H9 (cell line): ENCODE data around the gene PLP2. TPM values are rescaled to one million over a fixed set of nuclear protein-coding genes. Genes with fewer than 3 reads are reported as not detected.

Experiments
- DNase-seq: peaks from one replicate; pipeline ENCODE4 v3.0.0-alpha.2; 2017
- H2AFZ ChIP-seq: one replicate; pipeline ENCODE4 v1.6.1; 2013; ENCODE audit warnings: mild to moderate bottlenecking, low read length, control low read depth, moderate library complexity
- H2AK5ac ChIP-seq: 2 replicates; pipeline ENCODE4 v1.6.1; 2013; ENCODE audit warnings: low read length, control low read depth, mixed read lengths; ENCODE audit not compliant: insufficient read length
- H2BK120ac ChIP-seq: one replicate; pipeline ENCODE4 v1.6.1; 2013; ENCODE audit warnings: low read depth, mild to moderate bottlenecking, low read length, control low read depth, inconsistent platforms; ENCODE audit not compliant: poor library complexity, severe bottlenecking
- H2BK12ac ChIP-seq: 2 replicates; pipeline ENCODE4 v1.6.1; 2013; ENCODE audit warnings: low read length, control low read depth, mixed read lengths, low read depth; ENCODE audit not compliant: insufficient read length
- H2BK15ac ChIP-seq: 2 replicates; pipeline ENCODE4 v1.6.1; 2013; ENCODE audit warnings: low read depth, low read length, control low read depth
- H2BK20ac ChIP-seq: one replicate; pipeline ENCODE4 v1.6.1; 2013; ENCODE audit warnings: low read depth, mild to moderate bottlenecking, low read length, control low read depth, inconsistent platforms; ENCODE audit not compliant: poor library complexity, severe bottlenecking
- H2BK5ac ChIP-seq: 2 replicates; pipeline ENCODE4 v1.6.1; 2013; ENCODE audit warnings: low read length, control low read depth, mixed read lengths; ENCODE audit not compliant: insufficient read length
- H3K14ac ChIP-seq: 2 replicates; pipeline ENCODE4 v1.6.1; 2013; ENCODE audit warnings: low read length, control low read depth; ENCODE audit not compliant: insufficient read depth
- H3K18ac ChIP-seq: 2 replicates; pipeline ENCODE4 v1.6.1; 2013; ENCODE audit warnings: low read depth, mild to moderate bottlenecking, mixed read lengths, low read length, control low read depth; ENCODE audit not compliant: insufficient read length
- H3K23ac ChIP-seq: 2 replicates; pipeline ENCODE4 v1.6.1; 2013; ENCODE audit warnings: low read length, control low read depth, mixed read lengths, low read depth; ENCODE audit not compliant: insufficient read length
- H3K23me2 ChIP-seq: 2 replicates; pipeline ENCODE4 v1.6.1; 2013; ENCODE audit warnings: low read depth, mild to moderate bottlenecking, mixed read lengths, low read length, control low read depth; ENCODE audit not compliant: insufficient read length, poor library complexity, severe bottlenecking
- H3K27ac ChIP-seq: 2 replicates; pipeline ENCODE4 v1.5.1; 2013; ENCODE audit warnings: low read length, control low read depth, mixed read lengths, low read depth; ENCODE audit not compliant: insufficient read length
- H3K27me3 ChIP-seq: 2 replicates; pipeline ENCODE4 v1.6.1; 2013; ENCODE audit warnings: low read length, control low read depth, inconsistent platforms; ENCODE audit not compliant: insufficient read depth
- H3K4ac ChIP-seq: 2 replicates; pipeline ENCODE4 v1.6.1; 2013; ENCODE audit warnings: low read depth, mild to moderate bottlenecking, control low read depth, inconsistent platforms, low read length, moderate library complexity
- H3K4me1 ChIP-seq: 2 replicates; pipeline ENCODE4 v1.6.1; 2013; ENCODE audit warnings: low read length, control low read depth, inconsistent platforms; ENCODE audit not compliant: insufficient read depth
- H3K4me2 ChIP-seq: 2 replicates; pipeline ENCODE4 v1.6.1; 2013; ENCODE audit warnings: low read length, control low read depth, mixed read lengths; ENCODE audit not compliant: insufficient read length, insufficient read depth
- H3K56ac ChIP-seq: 2 replicates; pipeline ENCODE4 v1.6.1; 2013; ENCODE audit warnings: low read depth, mild to moderate bottlenecking, mixed read lengths, low read length, control low read depth; ENCODE audit not compliant: insufficient read length
- H3K79me1 ChIP-seq: 2 replicates; pipeline ENCODE4 v1.6.1; 2013; ENCODE audit warnings: low read depth, mild to moderate bottlenecking, moderate library complexity, low read length, control low read depth, inconsistent platforms; ENCODE audit not compliant: insufficient read depth, poor library complexity, severe bottlenecking
- H3K79me2 ChIP-seq: 2 replicates; pipeline ENCODE4 v1.6.1; 2013; ENCODE audit warnings: low read length, control low read depth, inconsistent platforms; ENCODE audit not compliant: insufficient read depth
- H3K9ac ChIP-seq: 2 replicates; pipeline ENCODE4 v1.6.1; 2013; ENCODE audit warnings: low read length, control low read depth, mixed read lengths; ENCODE audit not compliant: insufficient read length; ENCODE audit errors: extremely low read depth
- H3K9me3 ChIP-seq: one replicate; pipeline ENCODE4 v1.6.1; 2013; ENCODE audit warnings: low read depth, low read length, inconsistent platforms; ENCODE audit not compliant: control insufficient read depth
- H3T11ph ChIP-seq: one replicate; pipeline ENCODE4 v1.6.1; 2013; ENCODE audit warnings: mild to moderate bottlenecking, low read length, control low read depth, inconsistent platforms
- H4K20me1 ChIP-seq: one replicate; pipeline ENCODE4 v1.6.1; 2013; ENCODE audit not compliant: control insufficient read depth, insufficient read length, insufficient read depth
- H4K5ac ChIP-seq: 2 replicates; pipeline ENCODE4 v1.6.1; 2013; ENCODE audit warnings: low read depth, mild to moderate bottlenecking, mixed read lengths, low read length, control low read depth; ENCODE audit not compliant: insufficient read length
- H4K8ac ChIP-seq: replicated peaks from 2 replicates; pipeline ENCODE4 v1.6.1; 2013; ENCODE audit warnings: low read length, control low read depth, mixed read lengths, low read depth; ENCODE audit not compliant: insufficient read length
- H4K91ac ChIP-seq: 2 replicates; pipeline ENCODE4 v1.6.1; 2013; ENCODE audit warnings: low read depth, mild to moderate bottlenecking, moderate library complexity, mixed read lengths, low read length, control low read depth; ENCODE audit not compliant: insufficient read length
- H3K27ac Mint-ChIP-seq, 3 experiments: 2 replicates in 2 of 3; 3 replicates in 1 of 3; pipeline ENCODE4 v1.8.0; 2020 to 2021; ENCODE audit warnings: mixed read lengths in 3 of 3, mild to moderate bottlenecking in 1 of 3, moderate library complexity in 1 of 3
- H3K27me3 Mint-ChIP-seq: 2 replicates; pipeline ENCODE4 v1.8.0; 2021; ENCODE audit warnings: low read depth, mild to moderate bottlenecking, moderate library complexity, mixed read lengths
- H3K36me3 Mint-ChIP-seq, 3 experiments: 2 replicates in 2 of 3; 3 replicates in 1 of 3; pipeline ENCODE4 v1.8.0; 2020 to 2021; ENCODE audit warnings: low read depth in 3 of 3, mixed read lengths in 3 of 3; ENCODE audit not compliant: insufficient read depth in 1 of 3
- H3K4me1 Mint-ChIP-seq, 2 experiments: 2 replicates each; pipeline ENCODE4 v1.8.0; 2020; ENCODE audit warnings: mixed read lengths in 2 of 2
- H3K4me3 Mint-ChIP-seq, 2 experiments: 2 replicates in 1 of 2; 3 replicates in 1 of 2; pipeline ENCODE4 v1.8.0; 2020 to 2021; ENCODE audit warnings: mild to moderate bottlenecking in 2 of 2, mixed read lengths in 2 of 2, moderate library complexity in 1 of 2
- H3K9me3 Mint-ChIP-seq, 2 experiments: 2 replicates in 1 of 2; 3 replicates in 1 of 2; pipeline ENCODE4 v1.8.0; 2020; ENCODE audit warnings: mild to moderate bottlenecking in 2 of 2, mixed read lengths in 2 of 2, moderate library complexity in 1 of 2
- CTCF ChIP-seq: fragments of 200-600 bp; sonication (generic); conservative IDR thresholded peaks from 3 replicates; pipeline ENCODE4 v1.8.0; 2021; ENCODE audit warnings: antibody characterized with exemption, mild to moderate bottlenecking
- WGBS: extraction: QIAGEN DNeasy Blood & Tissue Kit; methylation state at CpG from one replicate; pipeline ENCODE4 v1.1.7; 2013; ENCODE audit warnings: missing lambda C conversion rate, low lambda C conversion rate, mixed read lengths; ENCODE audit not compliant: insufficient read length; ENCODE audit errors: extremely low coverage; 5-methylcytosine and 5-hydroxymethylcytosine counted together
- total RNA-seq: library from RNA; stranded (reverse); gene quantifications from 2 replicates; pipeline ENCODE4 v1.2.1, GENCODE V29; 2021

Gene PLP2
- total RNA-seq, 1 experiment from 2014 or later = 11.7 TPM

DNA sequence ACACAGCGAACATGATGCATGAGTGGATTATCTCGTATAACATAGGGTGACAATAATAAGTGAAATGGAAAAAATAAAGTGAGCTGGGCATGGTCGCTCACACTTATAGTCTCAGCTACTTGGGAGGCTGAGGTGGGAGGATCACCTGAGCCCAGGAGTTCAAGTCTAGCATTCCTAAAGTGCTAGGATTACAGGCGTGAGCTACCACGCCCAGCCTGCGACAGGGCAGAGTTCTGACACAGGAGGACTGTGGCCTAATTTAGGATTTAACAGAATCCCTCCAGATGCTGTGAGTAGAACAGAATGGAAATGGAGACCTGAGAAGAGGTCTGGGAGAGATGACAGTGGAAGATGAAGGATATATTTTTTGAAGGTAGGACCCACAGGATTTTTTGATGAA lies 17.9 kb downstream of the PLP2 start:
- WGBS = no CpG with 5 or more reads among the region's 6 CpGs
- H3K27me3 ChIP-seq = no peaks in the 10 kb centered on the region
- no peak overlapping the region for H2BK120ac ChIP-seq
- DNase-seq = no peak
- H3K9ac ChIP-seq = no peak overlapping the region
- H2AFZ ChIP-seq = no peak overlapping the region
- H3K79me2 ChIP-seq = no peaks in the 10 kb centered on the region
- no peak overlapping the region for H3K14ac ChIP-seq
- H3K9me3 ChIP-seq = peaks cover 11% of the 10 kb centered on the region
- peaks cover 12 to 31% of the 10 kb centered on the region in 2 experiments for H3K4me1 Mint-ChIP-seq
- H3K23me2 ChIP-seq = peaks cover 15% of the 10 kb centered on the region
- H3K79me1 ChIP-seq = no peaks in the 10 kb centered on the region
- no peak for TF ChIP-seq CTCF
- H4K5ac ChIP-seq = no peak overlapping the region
- no peaks in the 10 kb centered on the region for H3K4me1 ChIP-seq
- H3K56ac ChIP-seq = no peak overlapping the region
- H2BK15ac ChIP-seq = no peak overlapping the region
- no peak overlapping the region for H3K27ac Mint-ChIP-seq
- H3K9me3 Mint-ChIP-seq = peaks cover 67 to 74% of the 10 kb centered on the region in 2 experiments
- no peak overlapping the region for H4K8ac ChIP-seq
- no peak overlapping the region for H4K91ac ChIP-seq
- H3K23ac ChIP-seq = no peak overlapping the region
- no peak overlapping the region for H3K4me2 ChIP-seq
- no peak overlapping the region for H3K4ac ChIP-seq
- no peak overlapping the region for H2BK12ac ChIP-seq
- H3K27ac ChIP-seq = no peak overlapping the region
- H3K27me3 Mint-ChIP-seq = peaks cover 2% of the 10 kb centered on the region; the same call in 1 of the 2 replicates
- H2BK20ac ChIP-seq = no peak overlapping the region
- no peak overlapping the region for H3T11ph ChIP-seq
- H3K4me3 Mint-ChIP-seq = peak overlapping the region; percentile 44 to 60; a peak in 4 of 5 replicates
- no peak overlapping the region for H3K18ac ChIP-seq
- H3K36me3 Mint-ChIP-seq = peaks cover 8 to 12% (median 10%) of the 10 kb centered on the region in 3 experiments; a peak in 6 of 7 replicates
- H2BK5ac ChIP-seq = no peak overlapping the region
- no peaks in the 10 kb centered on the region for H4K20me1 ChIP-seq
- no peak overlapping the region for H2AK5ac ChIP-seq
